Hematopoietic multipotent progenitor cell (in vitro differentiated cells): ENCODE results near the gene UBE2C. TPM values are rescaled to one million over a fixed set of nuclear protein-coding genes. Genes with fewer than 3 reads are reported as not detected.
"Not testable (repeated sequence)": the region's sequence is repeated elsewhere in the genome, so short reads cannot be mapped to it uniquely, and the experiment has no call there.

Source experiments
- DNase-seq, 3 donors: peaks; one replicate each; pipeline ENCODE4 v3.0.0-alpha.2; 2011 to 2015; ENCODE audit warnings: low read depth in 2 of 3, low spot score in 2 of 3
- total RNA-seq: library from RNA; depleted of rRNA; stranded (reverse); fragments of >200 nt; gene quantifications from one replicate; pipeline ENCODE4 v1.2.3, GENCODE V29; 2012

Gene UBE2C
- 3.8 TPM for total RNA-seq

DNA sequence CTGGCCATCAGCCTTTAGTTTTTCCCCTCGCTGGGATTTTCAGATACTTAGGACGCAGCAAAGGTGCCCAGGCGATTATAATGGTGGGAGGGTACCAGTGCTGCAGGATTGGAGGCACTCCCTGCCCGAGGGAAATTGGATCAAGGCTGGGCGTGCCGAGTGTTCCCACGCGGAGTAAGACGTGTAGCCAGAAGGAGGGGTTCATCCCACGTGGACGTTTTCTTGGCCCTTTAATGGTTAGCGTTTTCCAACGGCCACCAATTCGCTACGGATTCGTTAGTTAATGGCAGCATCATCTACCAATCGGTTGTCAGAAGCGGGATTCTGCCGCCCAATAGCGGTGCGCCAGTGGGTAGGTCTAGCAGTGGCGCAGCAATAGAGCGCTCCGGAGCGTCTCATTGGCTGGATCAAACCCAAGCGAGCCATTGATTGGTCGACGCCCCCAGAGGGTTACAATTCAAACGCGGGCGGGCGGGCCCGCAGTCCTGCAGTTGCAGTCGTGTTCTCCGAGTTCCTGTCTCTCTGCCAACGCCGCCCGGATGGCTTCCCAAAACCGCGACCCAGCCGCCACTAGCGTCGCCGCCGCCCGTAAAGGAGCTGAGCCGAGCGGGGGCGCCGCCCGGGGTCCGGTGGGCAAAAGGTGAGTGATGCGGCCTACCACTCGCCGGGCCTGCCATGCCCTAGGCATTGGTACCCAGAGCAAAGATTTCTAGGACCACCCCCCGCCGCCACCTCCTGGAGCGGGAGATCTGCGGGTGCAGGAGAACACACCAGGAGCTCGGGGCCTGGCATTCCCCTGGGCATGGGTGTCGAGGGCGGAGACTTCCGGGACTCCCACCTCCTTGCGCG, at the start of gene UBE2C:
TSS of gene UBE2C (plus strand) at position 488 of the 849 bp plus-strand sequence. CDS start at position 540, 52 bp downstream.
- peak; percentile 81 to 99 (median 97) for DNase-seq

DNA sequence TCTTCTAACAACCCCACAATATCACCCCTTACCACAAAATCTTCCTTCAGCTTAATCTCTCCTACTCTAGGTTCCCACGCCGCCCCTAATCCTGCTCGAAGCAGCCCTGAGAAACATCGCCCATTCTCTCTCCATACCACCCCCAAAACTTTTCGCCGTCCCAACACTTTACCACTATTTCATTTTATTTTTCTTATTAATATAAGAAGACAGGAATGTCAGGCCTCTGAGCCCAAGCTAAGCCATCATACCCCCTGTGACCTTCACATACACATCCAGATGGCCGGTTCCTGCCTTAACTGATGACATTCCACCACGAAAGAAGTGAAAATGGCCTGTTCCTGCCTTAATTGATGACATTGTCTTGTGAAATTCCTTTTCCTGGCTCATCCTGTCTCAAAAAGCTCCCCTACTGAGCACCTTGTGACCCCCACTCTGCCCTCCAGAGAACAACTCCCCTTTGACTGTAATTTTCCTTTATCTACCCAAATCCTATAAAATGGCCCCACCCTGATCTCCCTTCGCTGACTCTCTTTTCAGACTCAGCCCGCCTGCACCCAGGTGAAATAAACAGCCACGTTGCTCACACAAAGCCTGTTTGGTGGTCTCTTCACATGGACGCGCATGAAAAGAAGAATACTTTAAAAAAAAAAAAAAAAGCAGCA, 47.7 kb upstream of the UBE2C start:
- not testable (repeated sequence) for DNase-seq

DNA sequence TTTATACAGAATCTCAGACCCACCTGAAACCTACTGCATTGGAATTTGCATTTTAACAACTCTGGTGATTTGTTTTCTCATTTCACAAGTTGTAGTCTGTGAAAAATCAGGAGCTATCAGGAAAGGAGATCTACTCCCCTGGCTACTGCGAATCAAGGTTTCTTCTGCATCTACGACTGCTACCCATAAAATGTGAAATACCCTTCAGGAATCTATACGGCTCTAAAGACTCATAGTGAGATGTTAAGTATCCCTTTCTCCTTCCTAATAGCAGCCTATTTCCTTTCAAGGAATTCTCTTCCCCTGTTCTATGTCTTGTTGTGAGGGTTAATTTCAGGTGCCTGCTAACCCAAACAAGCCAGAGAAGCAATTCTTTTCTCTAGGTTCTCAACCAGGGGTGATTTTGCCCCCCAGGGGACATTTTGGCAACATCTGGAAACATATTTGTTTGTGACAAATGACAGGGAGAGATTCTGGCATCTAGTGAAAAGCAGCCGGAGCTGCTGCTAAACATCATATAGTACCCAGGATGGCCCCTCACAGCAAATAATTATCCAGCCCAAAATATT, 47.1 kb upstream of the UBE2C start:
- no peak for DNase-seq

DNA sequence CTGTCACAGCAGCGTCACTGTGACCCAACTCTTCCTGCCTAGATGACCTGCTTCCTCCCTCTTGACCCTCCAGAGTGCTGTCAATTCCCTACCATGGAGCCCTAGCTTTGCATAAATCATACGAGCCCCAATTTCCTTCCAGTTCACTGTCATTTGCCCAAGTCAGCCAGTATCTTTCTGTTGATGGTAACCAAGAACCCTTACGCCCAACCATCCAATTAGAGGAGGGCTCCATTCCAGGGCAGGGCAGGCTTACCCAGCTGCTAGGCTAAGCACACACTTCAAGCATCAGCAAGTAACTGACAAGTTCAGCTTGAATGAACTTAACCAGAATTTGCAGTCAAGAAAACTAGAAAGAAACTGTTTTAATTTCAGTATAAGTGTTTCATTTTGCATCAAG, 46.5 kb upstream of the UBE2C start:
- DNase-seq, result no peak

GRCh38 chr20:45768479-45768878, 44.0 kb upstream of the UBE2C start:
- no peak for DNase-seq

DNA sequence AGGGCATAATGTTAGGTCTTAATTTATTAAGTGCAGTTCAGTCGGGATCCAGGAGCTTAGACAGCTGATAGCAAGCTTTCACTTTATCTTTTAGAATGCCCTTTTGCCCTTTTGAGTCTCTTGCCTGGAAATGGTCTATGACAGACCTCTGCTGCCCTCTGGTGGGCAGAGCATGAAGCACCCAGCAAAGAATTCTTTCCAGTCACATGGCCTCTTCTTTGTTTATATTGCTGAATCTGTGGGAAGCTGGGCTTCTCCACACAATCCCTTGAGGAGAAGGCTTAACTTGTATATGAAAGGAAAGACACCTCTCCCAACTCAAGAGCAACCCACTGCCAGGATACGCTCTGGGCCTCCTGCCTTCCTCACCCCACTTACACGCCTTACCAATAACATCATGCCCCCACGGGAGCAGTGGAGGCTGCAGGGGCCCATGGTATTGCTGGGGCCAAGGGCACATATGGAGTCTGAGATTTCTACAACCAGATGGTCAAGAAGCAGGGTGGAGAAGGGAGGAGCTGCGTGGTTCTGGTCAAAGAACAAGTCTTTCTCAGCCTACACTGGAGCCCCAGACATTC, 41.2 kb upstream of the UBE2C start:
- DNase-seq, result peak; percentile 72 to 90 (median 76)

GRCh38 chr20:45772693-45773092, 39.8 kb upstream of the UBE2C start:
- no peak for DNase-seq

DNA sequence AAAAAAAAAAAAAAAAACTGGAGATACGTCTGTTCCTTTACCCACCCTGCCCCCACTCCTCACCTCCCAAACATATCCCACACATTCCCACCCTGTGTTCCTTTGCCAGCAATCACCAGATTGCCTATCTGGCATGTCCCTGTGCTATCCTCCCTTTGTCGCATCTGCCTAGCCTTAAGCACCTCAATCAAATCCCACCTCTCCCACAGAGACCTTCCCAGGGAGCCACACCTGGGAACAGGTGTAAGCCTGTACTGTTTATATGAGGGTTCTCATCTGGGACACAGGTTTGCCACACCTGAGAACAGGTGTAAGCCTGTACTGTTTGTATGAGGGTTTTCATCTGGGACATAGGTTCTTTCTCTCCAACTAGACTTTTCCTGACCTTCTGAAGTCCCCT, 37.5 kb upstream of the UBE2C start:
- no peak for DNase-seq

- no peak for DNase-seq
These were observed 37.0 kb upstream of the UBE2C start for GRCh38 chr20:45775411-45775810.

DNA sequence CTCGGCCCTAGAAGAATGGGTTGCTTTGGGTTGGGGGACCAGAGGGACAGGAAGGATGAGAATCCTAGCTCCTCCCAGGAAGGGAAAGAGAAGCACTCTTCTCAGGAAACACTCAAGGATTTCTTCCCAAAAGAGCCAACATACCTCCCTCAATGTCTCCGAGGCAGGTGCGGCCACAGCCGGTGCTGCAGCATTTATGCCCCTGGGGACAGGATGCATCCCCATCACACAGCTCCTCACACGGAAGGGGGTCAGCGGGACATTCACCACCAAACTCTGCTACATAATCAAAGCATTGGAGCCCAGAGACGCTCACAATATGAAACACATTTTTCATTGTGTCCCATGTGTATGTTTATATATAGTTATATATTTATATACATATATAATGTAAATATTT, 35.5 kb upstream of the UBE2C start:
- DNase-seq, result no peak

DNA sequence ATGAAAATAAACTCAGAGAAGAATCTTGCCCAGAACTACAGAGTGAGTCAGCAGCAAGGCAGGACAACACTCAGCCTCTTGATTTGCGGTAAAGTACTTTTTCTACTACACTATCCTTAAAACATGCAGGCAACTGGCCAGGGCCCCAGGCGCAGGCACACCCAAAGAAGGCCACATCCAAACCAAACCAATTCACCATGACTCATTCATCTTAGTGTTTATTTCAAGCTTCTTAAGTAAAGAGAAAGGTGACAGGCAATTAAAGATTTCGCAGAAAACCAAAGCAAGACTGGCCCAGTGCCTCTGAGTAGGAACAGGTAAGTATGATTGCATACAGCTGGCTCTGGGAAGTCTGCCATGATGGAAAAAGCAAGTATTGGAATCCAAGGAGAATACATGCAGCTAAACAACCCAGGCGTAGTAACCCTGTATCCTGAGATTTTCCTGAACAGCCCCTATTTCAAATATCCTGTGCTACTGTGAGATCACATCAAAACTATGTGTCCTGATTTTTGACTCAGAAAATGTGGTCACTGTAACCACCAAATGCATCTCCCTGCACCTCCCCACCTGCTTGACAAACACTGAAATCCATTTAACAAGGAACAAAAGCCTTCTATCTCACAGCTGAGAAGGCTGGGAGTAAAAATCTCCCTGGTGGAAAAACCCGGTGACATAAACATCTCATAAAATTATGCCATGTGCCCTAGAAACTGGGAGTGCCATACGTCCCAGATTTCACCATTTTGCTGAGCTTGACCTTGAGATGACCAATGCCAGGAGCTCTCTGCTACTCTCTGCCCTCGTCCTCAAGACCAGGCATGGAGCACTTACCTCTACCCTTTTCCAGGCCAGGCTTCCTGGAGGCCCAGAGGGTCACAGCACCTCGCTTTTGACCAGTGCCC, 33.2 kb upstream of the UBE2C start:
- DNase-seq, result peak in 2 of 3 donors; percentile 64 to 76

DNA sequence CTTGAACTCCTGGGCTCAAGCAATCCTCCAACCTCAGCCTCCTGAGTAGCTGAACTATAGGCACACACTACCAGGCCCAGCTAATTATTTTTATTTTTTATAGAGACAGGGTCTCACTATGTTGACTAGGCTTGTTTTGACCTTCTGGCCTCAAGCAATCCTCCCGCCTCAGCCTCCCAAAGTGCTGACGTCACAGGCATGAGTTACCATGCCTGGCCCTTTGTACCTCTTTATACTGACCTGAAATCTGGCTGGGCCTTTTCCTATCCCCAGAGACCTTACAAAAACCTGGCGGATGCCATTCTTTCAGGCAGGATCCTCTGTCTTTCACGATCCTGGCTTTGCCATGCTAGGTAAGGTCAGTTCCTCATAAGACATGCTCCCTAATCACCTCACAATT, 32.3 kb upstream of the UBE2C start:
- no peak for DNase-seq

- no peak for DNase-seq
These were observed 31.0 kb upstream of the UBE2C start for GRCh38 chr20:45781391-45781931.

GRCh38 chr20:45782890-45783289, 29.6 kb upstream of the UBE2C start:
- no peak for DNase-seq

DNA sequence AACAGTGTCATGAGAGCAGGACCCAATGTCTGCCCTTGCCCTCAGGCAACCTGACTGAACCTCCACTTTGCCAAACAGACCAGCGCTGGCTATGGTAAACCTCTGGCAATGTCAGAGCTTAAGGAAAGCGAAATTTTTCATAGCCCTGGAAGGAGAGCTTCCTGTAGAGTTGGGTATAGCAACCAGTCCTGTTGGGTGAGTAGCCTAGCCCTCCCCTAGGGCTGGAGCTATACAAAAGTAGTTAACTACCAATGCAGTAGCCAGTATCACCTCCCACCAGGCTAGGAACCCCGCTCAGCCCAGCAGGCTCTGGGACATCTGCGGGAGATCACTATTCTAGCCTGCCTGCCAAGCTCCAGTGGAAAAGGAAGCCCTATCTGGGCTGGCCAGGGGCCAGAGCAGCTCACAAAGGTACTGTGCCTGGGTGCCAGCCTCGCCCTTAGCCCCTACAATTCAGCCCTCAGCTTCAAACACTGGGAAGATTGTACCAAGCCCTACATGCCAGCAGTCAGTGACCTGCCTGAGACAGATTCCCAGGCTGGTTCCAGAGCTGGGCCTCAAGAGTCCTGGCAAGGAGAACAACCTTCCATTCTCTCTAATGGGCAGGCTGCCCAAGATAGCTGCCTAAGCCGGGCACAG, 28.7 kb upstream of the UBE2C start:
- no peak for DNase-seq

- no peak for DNase-seq
These were observed 24.1 kb upstream of the UBE2C start for GRCh38 chr20:45788351-45788750.

- peak in 2 of 3 donors; percentile 23 to 38 for DNase-seq
These were observed 19.9 kb upstream of the UBE2C start for GRCh38 chr20:45792317-45793118.

- no peak for DNase-seq
These were observed 15.9 kb upstream of the UBE2C start for GRCh38 chr20:45796337-45797065.
